Kidney tubule cell (primary cell): ENCODE data around the gene KCNC4.

Experiments used
- DNase-seq: peaks from one replicate; pipeline ENCODE4 v3.0.0-alpha.2; 2018; ENCODE audit warnings: low spot score

The KCNC4 gene

GRCh38 chr1:110230381-110231199 lies 20.5 kb downstream of the KCNC4 start:
- DNase-seq, result no peak

GRCh38 chr1:110233861-110234260 lies 23.7 kb downstream of the KCNC4 start:
- no peak for DNase-seq

- peak; percentile 49 for DNase-seq
These were observed 24.6 kb downstream of the KCNC4 start for GRCh38 chr1:110234691-110235090.

GRCh38 chr1:110235181-110235833 lies 25.2 kb downstream of the KCNC4 start:
- DNase-seq, result no peak

- peak; percentile 97 for DNase-seq
These were observed 25.9 kb downstream of the KCNC4 start for GRCh38 chr1:110235834-110236682.

- no peak for DNase-seq
These were observed 27.5 kb downstream of the KCNC4 start for GRCh38 chr1:110237386-110238152.

- no peak for DNase-seq
These were observed 29.6 kb downstream of the KCNC4 start for GRCh38 chr1:110239441-110240430.

- DNase-seq, result no peak
These were observed 30.5 kb downstream of the KCNC4 start for GRCh38 chr1:110240476-110241210.

- no peak for DNase-seq
These were observed 31.4 kb downstream of the KCNC4 start for GRCh38 chr1:110241516-110241915.

GRCh38 chr1:110242062-110242461 lies 31.9 kb downstream of the KCNC4 start:
- no peak for DNase-seq

- DNase-seq, result no peak
These were observed 32.6 kb downstream of the KCNC4 start for GRCh38 chr1:110242731-110243130.

GRCh38 chr1:110243146-110243545 lies 33.0 kb downstream of the KCNC4 start:
- no peak for DNase-seq

GRCh38 chr1:110243574-110243973 lies 33.5 kb downstream of the KCNC4 start:
- no peak for DNase-seq

- no peak for DNase-seq
These were observed 35.9 kb downstream of the KCNC4 start for GRCh38 chr1:110245876-110246620.

- DNase-seq, result no peak
These were observed 38.6 kb downstream of the KCNC4 start for GRCh38 chr1:110248746-110249145.

- no peak for DNase-seq
These were observed 39.1 kb downstream of the KCNC4 start for GRCh38 chr1:110249256-110249655.

GRCh38 chr1:110250008-110250407 lies 39.9 kb downstream of the KCNC4 start:
- no peak for DNase-seq

- no peak for DNase-seq
These were observed 40.6 kb downstream of the KCNC4 start for GRCh38 chr1:110250749-110251148.

- DNase-seq, result no peak
These were observed 43.1 kb downstream of the KCNC4 start for GRCh38 chr1:110253213-110253612.
